HCT116 (cell line): ENCODE data around the gene SLC30A3. TPM values are rescaled to one million over a fixed set of nuclear protein-coding genes. Genes with fewer than 3 reads are reported as not detected.

Experiments
- ATAC-seq: fragments of 200-7000 bp; cut with Tn5 transposase; 2 replicates; pipeline ENCODE4 v1.9.1; 2020; ENCODE audit warnings: mild to moderate bottlenecking, moderate library complexity
- BruUV-seq: library from RNA; stranded (reverse); fragments of 400-500 nt; replicated peaks from 2 replicates; lab custom pipeline; 2021; lab: Mats Ljungman, UMichigan
- CTCF ChIA-PET: fragments of 300-600 bp; sonication (Branson Sonifier 250); formaldehyde crosslinking; loops from one replicate; lab custom pipeline; 2021; ENCODE audit warnings: antibody characterized with exemption; lab: Charles Lee
- POLR2A ChIA-PET: fragments of 300-600, 350-600 bp; sonication (Branson Sonifier 250); formaldehyde crosslinking; loops from one replicate; lab custom pipeline; 2021; ENCODE audit warnings: antibody characterized with exemption; lab: Charles Lee
- RAD21 ChIA-PET, 2 experiments: fragments of 300-600 bp; sonication (Branson Sonifier 250); formaldehyde crosslinking; loops; one replicate each; lab custom pipeline; 2023; ENCODE audit warnings: low total read pairs in 2 of 2; ENCODE audit not compliant: uncharacterized antibody in 2 of 2, unreplicated experiment in 2 of 2, low non-redundant PET in 1 of 2; lab: Charles Lee
- DNase-seq: peaks from one replicate; pipeline ENCODE4 v3.0.0-alpha.2; 2010; ENCODE audit warnings: low read depth, low spot score
- H2AFZ ChIP-seq: fragments of 200-600 bp; shearing (Covaris generic), sonication (generic); 2 replicates; pipeline ENCODE4 v1.6.1; 2017; ENCODE audit warnings: low read depth, mixed run types, mixed read lengths, antibody characterized with exemption, low read length; ENCODE audit not compliant: poor library complexity, severe bottlenecking
- H3K27ac ChIP-seq: 2 replicates; pipeline ENCODE4 v1.5.1; 2012; ENCODE audit warnings: low read depth, low read length
- H3K27me3 ChIP-seq: fragments of 200-600 bp; sonication (generic); 2 replicates; pipeline ENCODE4 v1.6.1; 2016; ENCODE audit warnings: mixed run types, low read length, mixed read lengths; ENCODE audit not compliant: insufficient read depth
- H3K36me3 ChIP-seq, 2 experiments: fragments of 200-500 bp in 1 of 2; fragments of 200-600 bp in 1 of 2; sonication (Bioruptor generic) in 1 of 2; sonication (generic) in 1 of 2; 2 replicates each; pipeline versions ENCODE4 v1.5.1 to v1.6.1; 2014 to 2016; ENCODE audit warnings: low read length in 2 of 2, inconsistent platforms in 1 of 2, mixed read lengths in 1 of 2, mixed run types in 1 of 2; ENCODE audit not compliant: insufficient read depth in 2 of 2, control insufficient read depth in 1 of 2
- H3K4me1 ChIP-seq, 2 experiments: fragments of 200-600 bp in 1 of 2; sonication (generic) in 1 of 2; 2 replicates each; pipeline versions ENCODE4 v1.5.1 to v1.6.1; 2012 to 2017; ENCODE audit warnings: low read length in 2 of 2, inconsistent platforms in 1 of 2, mild to moderate bottlenecking in 1 of 2, mixed read lengths in 1 of 2, mixed run types in 1 of 2, moderate library complexity in 1 of 2; ENCODE audit not compliant: insufficient read depth in 2 of 2, control insufficient read depth in 1 of 2
- H3K4me2 ChIP-seq: fragments of 200-600 bp; sonication (generic); 2 replicates; pipeline ENCODE4 v1.6.1; 2017; ENCODE audit warnings: mixed run types, low read length, mixed read lengths
- H3K4me3 ChIP-seq, 2 experiments: fragments of 200-600 bp in 1 of 2; sonication (generic) in 1 of 2; replicated peaks in 1 of 2; 2 replicates each; pipeline ENCODE4 v1.5.1; 2011 to 2016; ENCODE audit warnings: low read length in 2 of 2, control low read depth in 1 of 2, low read depth in 1 of 2, mild to moderate bottlenecking in 1 of 2, mixed read lengths in 1 of 2, mixed run types in 1 of 2
- H3K79me2 ChIP-seq: fragments of 200-600 bp; sonication (generic); 2 replicates; pipeline ENCODE4 v1.6.1; 2017; ENCODE audit warnings: mild to moderate bottlenecking, mixed run types, low read length, moderate library complexity, mixed read lengths; ENCODE audit not compliant: insufficient read depth
- H3K9ac ChIP-seq: fragments of 200-600 bp; sonication (generic); 2 replicates; pipeline ENCODE4 v1.6.1; 2016; ENCODE audit warnings: low read length, mixed read lengths
- H3K9me2 ChIP-seq: fragments of 200-600 bp; sonication (generic), shearing (Covaris generic); 2 replicates; pipeline ENCODE4 v1.6.1; 2017; ENCODE audit warnings: mixed run types, mild to moderate bottlenecking, moderate library complexity; ENCODE audit not compliant: insufficient read depth
- H3K9me3 ChIP-seq, 2 experiments: fragments of 200-500 bp in 1 of 2; fragments of 200-600 bp in 1 of 2; sonication (Bioruptor generic) in 1 of 2; sonication (generic) in 1 of 2; 2 replicates each; pipeline ENCODE4 v1.6.1; 2014 to 2017; ENCODE audit warnings: low read length in 2 of 2, mixed read lengths in 2 of 2, inconsistent platforms in 1 of 2, low read depth in 1 of 2, mild to moderate bottlenecking in 1 of 2, mixed run types in 1 of 2, moderate library complexity in 1 of 2; ENCODE audit not compliant: control insufficient read depth in 1 of 2, insufficient read depth in 1 of 2
- H4K20me1 ChIP-seq: fragments of 200-600 bp; sonication (generic), shearing (Covaris generic); 2 replicates; pipeline ENCODE4 v1.6.1; 2017; ENCODE audit warnings: mixed run types, mild to moderate bottlenecking, moderate library complexity; ENCODE audit not compliant: insufficient read depth
- ELF1 ChIP-seq: IDR thresholded peaks from 2 replicates; pipeline ENCODE4 v1.6.1; 2012; ENCODE audit warnings: low read depth, borderline replicate concordance
- EZH2 ChIP-seq: fragments of 200-600 bp; sonication (generic); IDR thresholded peaks from 2 replicates; pipeline ENCODE4 v1.6.1; 2017; ENCODE audit warnings: antibody characterized with exemption, mixed run types
- JUND ChIP-seq: IDR thresholded peaks from 2 replicates; pipeline ENCODE4 v1.6.1; 2012
- POLR2AphosphoS5 ChIP-seq: IDR thresholded peaks from 2 replicates; pipeline ENCODE4 v1.6.1; 2011; ENCODE audit warnings: mild to moderate bottlenecking, low read depth, low read length, moderate library complexity
- RAD21 ChIP-seq: IDR thresholded peaks from 2 replicates; pipeline ENCODE4 v1.6.1; 2012; ENCODE audit warnings: low read depth, mild to moderate bottlenecking
- SRF ChIP-seq: IDR thresholded peaks from 2 replicates; pipeline ENCODE4 v1.6.1; 2012; ENCODE audit warnings: low read depth
- TCF7L2 ChIP-seq: IDR thresholded peaks from 2 replicates; pipeline ENCODE4 v1.7.0; 2011; ENCODE audit warnings: borderline replicate concordance, inconsistent platforms; ENCODE audit not compliant: insufficient read depth, insufficient read length; ENCODE audit errors: extremely low read depth
- ZFX ChIP-seq: fragments of 450-650 bp; IDR thresholded peaks from 2 replicates; pipeline ENCODE4 v1.6.1; 2017
- intact Hi-C: fragments of 100-400 bp; cut with micrococcal nuclease; formaldehyde crosslinking; loops from 2 replicates; pipeline ENCODE4 v1.10.0; 2022
- total RNA-seq: library from RNA; stranded (reverse); gene quantifications from one replicate; pipeline ENCODE4 v1.2.1, GENCODE V29; 2021; ENCODE audit not compliant: unreplicated experiment
- TF ChIP-seq, protein P1 (sequence below): IDR thresholded peaks from 2 replicates; pipeline ENCODE4 v1.6.1; 2012
- TF ChIP-seq, protein P2 (sequence below), 3 experiments: fragments of 200-600 bp in 1 of 3; sonication (generic) in 1 of 3; IDR thresholded peaks in 2 of 3; conservative IDR thresholded peaks in 1 of 3; 2 replicates each; pipeline ENCODE4 v1.5.1; 2012 to 2017; ENCODE audit warnings: low read depth in 2 of 3, low read length in 2 of 3, antibody characterized with exemption in 1 of 3, borderline replicate concordance in 1 of 3, control low read depth in 1 of 3, mild to moderate bottlenecking in 1 of 3, mixed read lengths in 1 of 3, mixed run types in 1 of 3, moderate library complexity in 1 of 3; ENCODE audit not compliant: insufficient read depth in 1 of 3
- TF ChIP-seq, protein P3 (sequence below): IDR thresholded peaks from 2 replicates; pipeline ENCODE4 v1.6.1; 2011; ENCODE audit warnings: mild to moderate bottlenecking, low read length, moderate library complexity; ENCODE audit not compliant: insufficient replicate concordance; ENCODE audit errors: extremely low read depth

The SLC30A3 gene
- total RNA-seq, 1 experiment from 2014 or later: 20.5 TPM

GRCh38 chr2:27250652-27251379, 12.0 kb downstream of the SLC30A3 start:
- Histone ChIP-seq H3K4me1 (peaks cover 0 to 10% of the 10 kb centered on the region in 2 experiments; a peak in 2 of 4 replicates), H3K4me2 (peak overlapping the region; percentile 41), H3K27me3 (no peaks in the 10 kb centered on the region), H3K79me2 (no peaks in the 10 kb centered on the region), H3K9ac (peak overlapping the region; percentile 21; the same call in 1 of the 2 replicates)
- POLR2A ChIA-PET: interaction anchor here (1.0 kb wide), 1 partner anchor 14 kb away, joined by 3 read pairs; no protein-coding TSS in a partner anchor
- TF ChIP-seq TCF7L2 (no peak), ELF1 (no peak), JUND (no peak), EZH2 (no peak)
- TF ChIP-seq, protein P1, sequence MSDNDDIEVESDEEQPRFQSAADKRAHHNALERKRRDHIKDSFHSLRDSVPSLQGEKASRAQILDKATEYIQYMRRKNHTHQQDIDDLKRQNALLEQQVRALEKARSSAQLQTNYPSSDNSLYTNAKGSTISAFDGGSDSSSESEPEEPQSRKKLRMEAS: no peak
- TF ChIP-seq, all 23 proteins: peak for 0
- no peaks in the 10 kb centered on the region for H3K9me3 ChIP-seq
- CTCF ChIA-PET: interaction anchor here (1.7 kb wide), 1 partner anchor 29 kb away, joined by 13 read pairs; no protein-coding TSS in a partner anchor
- no peak for ATAC-seq
- BruUV-seq: no TSS peak
- H3K9me2 ChIP-seq: no peaks in the 10 kb centered on the region
- no peaks in the 10 kb centered on the region for H4K20me1 ChIP-seq
- no peak overlapping the region for H3K27ac ChIP-seq
- RAD21 ChIA-PET: no interaction called here
- peak overlapping the region; percentile 12 for H2AFZ ChIP-seq
- no peak overlapping the region for H3K4me3 ChIP-seq
- no peaks in the 10 kb centered on the region; a peak in 1 of 4 replicates for H3K36me3 ChIP-seq
- DNase-seq: no peak
- intact Hi-C loops: loop anchor here (1.0 kb wide), 2 partner anchors 29 to 52 kb away; no protein-coding TSS in a partner anchor

GRCh38 chr2:27249891-27250651, 12.8 kb downstream of the SLC30A3 start:
- peak overlapping the region; percentile 21; the same call in 1 of the 2 replicates for H3K9ac ChIP-seq
- H2AFZ ChIP-seq: peak overlapping the region; percentile 12
- RAD21 ChIA-PET: no interaction called here
- ATAC-seq (peak; percentile 89), DNase-seq (peak; percentile 23)
- no peaks in the 10 kb centered on the region for H3K27me3 ChIP-seq
- peak overlapping the region; percentile 41 for H3K4me2 ChIP-seq
- CTCF ChIA-PET: interaction anchor here (0.6 to 2.1 kb wide), 2 partner anchors 53 to 112 kb away, joined by 3 to 8 read pairs; no protein-coding TSS in a partner anchor
- H3K9me3 ChIP-seq: no peaks in the 10 kb centered on the region
- intact Hi-C loops: loop anchor here (1.0 kb wide), 2 partner anchors 30 to 53 kb away; no protein-coding TSS in a partner anchor
- H3K79me2 ChIP-seq: no peaks in the 10 kb centered on the region
- POLR2A ChIA-PET: no interaction called here
- H3K4me3 ChIP-seq: no peak overlapping the region
- no peaks in the 10 kb centered on the region for H3K9me2 ChIP-seq
- H3K4me1 ChIP-seq: peaks cover 0 to 10% of the 10 kb centered on the region in 2 experiments; a peak in 2 of 4 replicates
- no TSS peak for BruUV-seq
- H3K27ac ChIP-seq: no peak overlapping the region
- no peaks in the 10 kb centered on the region for H3K36me3 ChIP-seq
- TF ChIP-seq, protein P2, sequence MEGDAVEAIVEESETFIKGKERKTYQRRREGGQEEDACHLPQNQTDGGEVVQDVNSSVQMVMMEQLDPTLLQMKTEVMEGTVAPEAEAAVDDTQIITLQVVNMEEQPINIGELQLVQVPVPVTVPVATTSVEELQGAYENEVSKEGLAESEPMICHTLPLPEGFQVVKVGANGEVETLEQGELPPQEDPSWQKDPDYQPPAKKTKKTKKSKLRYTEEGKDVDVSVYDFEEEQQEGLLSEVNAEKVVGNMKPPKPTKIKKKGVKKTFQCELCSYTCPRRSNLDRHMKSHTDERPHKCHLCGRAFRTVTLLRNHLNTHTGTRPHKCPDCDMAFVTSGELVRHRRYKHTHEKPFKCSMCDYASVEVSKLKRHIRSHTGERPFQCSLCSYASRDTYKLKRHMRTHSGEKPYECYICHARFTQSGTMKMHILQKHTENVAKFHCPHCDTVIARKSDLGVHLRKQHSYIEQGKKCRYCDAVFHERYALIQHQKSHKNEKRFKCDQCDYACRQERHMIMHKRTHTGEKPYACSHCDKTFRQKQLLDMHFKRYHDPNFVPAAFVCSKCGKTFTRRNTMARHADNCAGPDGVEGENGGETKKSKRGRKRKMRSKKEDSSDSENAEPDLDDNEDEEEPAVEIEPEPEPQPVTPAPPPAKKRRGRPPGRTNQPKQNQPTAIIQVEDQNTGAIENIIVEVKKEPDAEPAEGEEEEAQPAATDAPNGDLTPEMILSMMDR (IDR thresholded peaks at IDR 0.05 in 2 of 3, conservative IDR thresholded peaks at IDR 0.05 in 1 of 3; ENCODE audit: borderline replicate concordance in 1 of 3, insufficient read depth in 1 of 3, low read depth in 2 of 3, low read length in 2 of 3): peak; percentile 91 to 95 (median 94)
- TF ChIP-seq, protein P1: peak; percentile 54; the same call in 1 of the 2 replicates
- TF ChIP-seq, protein P3, sequence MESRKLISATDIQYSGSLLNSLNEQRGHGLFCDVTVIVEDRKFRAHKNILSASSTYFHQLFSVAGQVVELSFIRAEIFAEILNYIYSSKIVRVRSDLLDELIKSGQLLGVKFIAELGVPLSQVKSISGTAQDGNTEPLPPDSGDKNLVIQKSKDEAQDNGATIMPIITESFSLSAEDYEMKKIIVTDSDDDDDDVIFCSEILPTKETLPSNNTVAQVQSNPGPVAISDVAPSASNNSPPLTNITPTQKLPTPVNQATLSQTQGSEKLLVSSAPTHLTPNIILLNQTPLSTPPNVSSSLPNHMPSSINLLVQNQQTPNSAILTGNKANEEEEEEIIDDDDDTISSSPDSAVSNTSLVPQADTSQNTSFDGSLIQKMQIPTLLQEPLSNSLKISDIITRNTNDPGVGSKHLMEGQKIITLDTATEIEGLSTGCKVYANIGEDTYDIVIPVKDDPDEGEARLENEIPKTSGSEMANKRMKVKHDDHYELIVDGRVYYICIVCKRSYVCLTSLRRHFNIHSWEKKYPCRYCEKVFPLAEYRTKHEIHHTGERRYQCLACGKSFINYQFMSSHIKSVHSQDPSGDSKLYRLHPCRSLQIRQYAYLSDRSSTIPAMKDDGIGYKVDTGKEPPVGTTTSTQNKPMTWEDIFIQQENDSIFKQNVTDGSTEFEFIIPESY: no peak
- TF ChIP-seq SRF: no peak
- TF ChIP-seq EZH2: no peak
- no peak for TF ChIP-seq POLR2AphosphoS5
- TF ChIP-seq ZFX: peak; percentile 14; the same call in 1 of the 2 replicates
- TF ChIP-seq RAD21: peak; percentile 95
- no peaks in the 10 kb centered on the region for H4K20me1 ChIP-seq
